HEK293 (cell line): ENCODE measurements around the gene DNMT3B.

Source experiments
- CTCF ChIA-PET: fragments of 350-600 bp; formaldehyde crosslinking; extraction: SDS; loops from one replicate; lab custom pipeline; 2021; ENCODE audit warnings: antibody characterized with exemption; lab: Yijun Ruan, JAX
- POLR2A ChIA-PET: fragments of 300-600 bp; formaldehyde crosslinking; extraction: SDS; loops from one replicate; lab custom pipeline; 2020; ENCODE audit warnings: antibody characterized with exemption, inconsistent platforms; lab: Yijun Ruan, JAX
- H3K27ac ChIP-seq: fragments of 200-500 bp; sonication (Bioruptor generic); 2 replicates; pipeline ENCODE4 v1.5.1; 2014; ENCODE audit warnings: low read depth, low read length, control low read depth, inconsistent platforms; ENCODE audit errors: extremely low read depth
- H3K36me3 ChIP-seq, 2 experiments: fragments of 200-500 bp in 1 of 2; sonication (Bioruptor generic) in 1 of 2; 1 replicate in 1 of 2; 2 replicates in 1 of 2; pipeline ENCODE4 v1.5.1; 2014 to 2017; ENCODE audit warnings: inconsistent platforms in 2 of 2, low read length in 2 of 2; ENCODE audit not compliant: control insufficient read depth in 2 of 2, insufficient read depth in 1 of 2
- H3K4me1 ChIP-seq: fragments of 200-500 bp; sonication (Bioruptor generic); 2 replicates; pipeline ENCODE4 v1.5.1; 2014; ENCODE audit warnings: mild to moderate bottlenecking, low read length, inconsistent platforms; ENCODE audit not compliant: control insufficient read depth, insufficient read depth
- H3K4me3 ChIP-seq: 2 replicates; pipeline ENCODE4 v1.5.1; 2011; ENCODE audit warnings: low read depth, mild to moderate bottlenecking, control low read depth, low read length, moderate library complexity
- H3K9me3 ChIP-seq: fragments of 200-500 bp; sonication (Bioruptor generic); 2 replicates; pipeline ENCODE4 v1.5.1; 2014; ENCODE audit warnings: low read depth, low read length, inconsistent platforms; ENCODE audit not compliant: control insufficient read depth, insufficient read depth
- IKZF3 ChIP-seq: fragments of 450-650 bp; IDR thresholded peaks from 2 replicates; pipeline ENCODE4 v1.5.0; 2018; ENCODE audit warnings: missing biosample characterization, mild to moderate bottlenecking, missing genetic modification characterization, moderate library complexity
- OSR2 ChIP-seq: fragments of 450-650 bp; formaldehyde crosslinking; IDR thresholded peaks from 2 replicates; pipeline ENCODE4 v1.5.1; 2016; ENCODE audit warnings: missing biosample characterization, missing genetic modification characterization
- PRDM10 ChIP-seq: fragments of 450-650 bp; formaldehyde crosslinking; IDR thresholded peaks from 2 replicates; pipeline ENCODE4 v1.5.1; 2016; ENCODE audit warnings: missing biosample characterization, missing genetic modification characterization
- SCRT1 ChIP-seq: fragments of 450-650 bp; formaldehyde crosslinking; IDR thresholded peaks from 2 replicates; pipeline ENCODE4 v1.5.1; 2016; ENCODE audit warnings: missing biosample characterization, missing genetic modification characterization, borderline replicate concordance
- SP3 ChIP-seq: fragments of 450-650 bp; formaldehyde crosslinking; IDR thresholded peaks from 2 replicates; pipeline ENCODE4 v1.5.1; 2016; ENCODE audit warnings: missing biosample characterization, missing genetic modification characterization
- YY1 ChIP-seq: fragments of 450-650 bp; formaldehyde crosslinking; IDR thresholded peaks from 2 replicates; pipeline ENCODE4 v1.5.1; 2018; ENCODE audit warnings: missing biosample characterization, missing genetic modification characterization
- ZBTB44 ChIP-seq: fragments of 450-650 bp; IDR thresholded peaks from 2 replicates; pipeline ENCODE4 v1.5.1; 2018; ENCODE audit warnings: missing biosample characterization, mild to moderate bottlenecking, missing genetic modification characterization
- ZFHX2 ChIP-seq: fragments of 450-650 bp; formaldehyde crosslinking; conservative IDR thresholded peaks from 2 replicates; pipeline ENCODE4 v1.5.1; 2016; ENCODE audit warnings: missing biosample characterization, missing genetic modification characterization
- ZNF121 ChIP-seq: fragments of 450-650 bp; formaldehyde crosslinking; IDR thresholded peaks from 2 replicates; pipeline ENCODE4 v1.5.1; 2016; ENCODE audit warnings: missing biosample characterization, missing genetic modification characterization
- ZNF140 ChIP-seq: fragments of 450-650 bp; formaldehyde crosslinking; IDR thresholded peaks from 2 replicates; pipeline ENCODE4 v1.5.1; 2016; ENCODE audit warnings: missing biosample characterization, missing genetic modification characterization
- ZNF146 ChIP-seq: fragments of 450-650 bp; formaldehyde crosslinking; IDR thresholded peaks from 2 replicates; pipeline ENCODE4 v1.5.1; 2016; ENCODE audit warnings: missing biosample characterization, missing genetic modification characterization
- ZNF37A ChIP-seq: fragments of 450-650 bp; IDR thresholded peaks from 2 replicates; pipeline ENCODE4 v1.5.1; 2018; ENCODE audit warnings: missing biosample characterization, missing genetic modification characterization
- ZNF514 ChIP-seq: fragments of 450-650 bp; formaldehyde crosslinking; IDR thresholded peaks from 2 replicates; pipeline ENCODE4 v1.5.1; 2016; ENCODE audit warnings: missing biosample characterization, missing genetic modification characterization
- ZNF596 ChIP-seq: fragments of 450-650 bp; IDR thresholded peaks from 2 replicates; pipeline ENCODE4 v1.5.0; 2018; ENCODE audit warnings: missing biosample characterization, mild to moderate bottlenecking, missing genetic modification characterization, moderate library complexity
- TF ChIP-seq, protein P1 (sequence below): fragments of 450-650 bp; formaldehyde crosslinking; IDR thresholded peaks from 2 replicates; pipeline ENCODE4 v1.5.1; 2016; ENCODE audit warnings: missing biosample characterization, missing genetic modification characterization

Gene DNMT3B

GRCh38 chr20:32737371-32738223 lies 24.6 kb upstream of the DNMT3B start (continued):
- TF ChIP-seq, protein P1, sequence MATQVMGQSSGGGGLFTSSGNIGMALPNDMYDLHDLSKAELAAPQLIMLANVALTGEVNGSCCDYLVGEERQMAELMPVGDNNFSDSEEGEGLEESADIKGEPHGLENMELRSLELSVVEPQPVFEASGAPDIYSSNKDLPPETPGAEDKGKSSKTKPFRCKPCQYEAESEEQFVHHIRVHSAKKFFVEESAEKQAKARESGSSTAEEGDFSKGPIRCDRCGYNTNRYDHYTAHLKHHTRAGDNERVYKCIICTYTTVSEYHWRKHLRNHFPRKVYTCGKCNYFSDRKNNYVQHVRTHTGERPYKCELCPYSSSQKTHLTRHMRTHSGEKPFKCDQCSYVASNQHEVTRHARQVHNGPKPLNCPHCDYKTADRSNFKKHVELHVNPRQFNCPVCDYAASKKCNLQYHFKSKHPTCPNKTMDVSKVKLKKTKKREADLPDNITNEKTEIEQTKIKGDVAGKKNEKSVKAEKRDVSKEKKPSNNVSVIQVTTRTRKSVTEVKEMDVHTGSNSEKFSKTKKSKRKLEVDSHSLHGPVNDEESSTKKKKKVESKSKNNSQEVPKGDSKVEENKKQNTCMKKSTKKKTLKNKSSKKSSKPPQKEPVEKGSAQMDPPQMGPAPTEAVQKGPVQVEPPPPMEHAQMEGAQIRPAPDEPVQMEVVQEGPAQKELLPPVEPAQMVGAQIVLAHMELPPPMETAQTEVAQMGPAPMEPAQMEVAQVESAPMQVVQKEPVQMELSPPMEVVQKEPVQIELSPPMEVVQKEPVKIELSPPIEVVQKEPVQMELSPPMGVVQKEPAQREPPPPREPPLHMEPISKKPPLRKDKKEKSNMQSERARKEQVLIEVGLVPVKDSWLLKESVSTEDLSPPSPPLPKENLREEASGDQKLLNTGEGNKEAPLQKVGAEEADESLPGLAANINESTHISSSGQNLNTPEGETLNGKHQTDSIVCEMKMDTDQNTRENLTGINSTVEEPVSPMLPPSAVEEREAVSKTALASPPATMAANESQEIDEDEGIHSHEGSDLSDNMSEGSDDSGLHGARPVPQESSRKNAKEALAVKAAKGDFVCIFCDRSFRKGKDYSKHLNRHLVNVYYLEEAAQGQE (tag by site-specific recombination): no peak
- TF ChIP-seq SP3 (tag by site-specific recombination): no peak

GRCh38 chr20:32741151-32741550 lies 21.0 kb upstream of the DNMT3B start:
- POLR2A ChIA-PET: interaction anchor here (3.9 kb wide), 1 partner anchor 22 kb away, joined by 17 read pairs; the partner anchor contains the start of gene DNMT3B
- no peak for TF ChIP-seq ZNF596 (tag by site-specific recombination)
- no peak for TF ChIP-seq ZNF140 (tag by site-specific recombination)
- no peak for TF ChIP-seq ZFHX2 (tag by site-specific recombination)
- TF ChIP-seq ZNF514 (tag by site-specific recombination): no peak
- TF ChIP-seq SCRT1 (tag by site-specific recombination): no peak
- peak; percentile 86 for TF ChIP-seq OSR2 (tag by site-specific recombination)
- no peak for TF ChIP-seq ZNF37A (tag by site-specific recombination)
- TF ChIP-seq ZNF121 (tag by site-specific recombination): peak; percentile 96
- no peak for TF ChIP-seq YY1 (tag by site-specific recombination)
- no peak for TF ChIP-seq IKZF3 (tag by site-specific recombination)
- 0 out of 2 replicates have a peak, but pooled peaks have one; percentile 21 for TF ChIP-seq ZBTB44 (tag by site-specific recombination)
- no peak for TF ChIP-seq ZNF146 (tag by site-specific recombination)
- TF ChIP-seq PRDM10: peak; percentile 65
- Histone ChIP-seq H3K4me1 (no peaks in the 10 kb centered on the region), H3K9me3 (no peaks in the 10 kb centered on the region), H3K4me3 (no peak overlapping the region), H3K36me3 (no peaks in the 10 kb centered on the region), H3K27ac (no peak overlapping the region)
- CTCF ChIA-PET: interaction anchor here (0.7 kb wide), 1 partner anchor 41 kb away, joined by 3 read pairs; no protein-coding TSS in a partner anchor
